HG03175 (cell line): Measurements from ENCODE around the gene IL17C.

ENCODE experiments used
- ATAC-seq: cut with Tn5 transposase; IDR thresholded peaks from one replicate; pipeline ENCODE4 v1.9.1; 2021; ENCODE audit warnings: mild to moderate bottlenecking, moderate library complexity; ENCODE audit not compliant: unreplicated experiment

Gene IL17C

GRCh38 chr16:88642881-88643643, 4.7 kb downstream of the IL17C start:
- no peak for ATAC-seq

- no peak for ATAC-seq
These were observed 5.2 kb downstream of the IL17C start for GRCh38 chr16:88643644-88643932.

- no peak for ATAC-seq
These were observed 7.1 kb downstream of the IL17C start for GRCh38 chr16:88645455-88645854.

GRCh38 chr16:88645941-88646340, 7.6 kb downstream of the IL17C start:
- no peak for ATAC-seq

- ATAC-seq = no peak
These were observed 8.1 kb downstream of the IL17C start for GRCh38 chr16:88646345-88647034.

GRCh38 chr16:88647178-88648070, 9.1 kb downstream of the IL17C start:
- no peak for ATAC-seq

GRCh38 chr16:88649195-88649923, 11.0 kb downstream of the IL17C start:
- ATAC-seq = no peak

GRCh38 chr16:88649924-88650748, 11.8 kb downstream of the IL17C start:
- ATAC-seq = peak; percentile 10

- peak; percentile 80 for ATAC-seq
These were observed 12.4 kb downstream of the IL17C start, which contains the start of gene CYBA for GRCh38 chr16:88650749-88651275. Gene CYBA, minus strand, starts transcription at chr16:88651053. Its CDS starts 40 bp downstream, at chr16:88651013.

GRCh38 chr16:88651276-88651988, 13.1 kb downstream of the IL17C start:
- peak; percentile 77 for ATAC-seq

- no peak for ATAC-seq
These were observed 13.8 kb downstream of the IL17C start for GRCh38 chr16:88651989-88652761.

GRCh38 chr16:88652762-88653063, 14.3 kb downstream of the IL17C start:
- ATAC-seq = no peak

- ATAC-seq = no peak
These were observed 14.7 kb downstream of the IL17C start for GRCh38 chr16:88653101-88653500.

GRCh38 chr16:88653596-88654362, 15.4 kb downstream of the IL17C start:
- ATAC-seq = no peak

- ATAC-seq = no peak
These were observed 16.1 kb downstream of the IL17C start for GRCh38 chr16:88654363-88655052.

- ATAC-seq = no peak
These were observed 16.8 kb downstream of the IL17C start for GRCh38 chr16:88655053-88655732.
